CD4-positive, alpha-beta T cell treated with Interleukin-4 for 1 hour (primary cell): Measurements from ENCODE around the gene COP1.
A peak's percentile ranks its signal among the peaks of the same experiment; 100 is the strongest.
"Not testable (repeated sequence)": the region's sequence is repeated elsewhere in the genome, so short reads cannot be mapped to it uniquely, and the experiment has no call there.

ENCODE experiments used
- DNase-seq, 2 donors: peaks; one replicate each; pipeline ENCODE4 v3.0.0-alpha.2; 2020 to 2022

The COP1 gene

DNA sequence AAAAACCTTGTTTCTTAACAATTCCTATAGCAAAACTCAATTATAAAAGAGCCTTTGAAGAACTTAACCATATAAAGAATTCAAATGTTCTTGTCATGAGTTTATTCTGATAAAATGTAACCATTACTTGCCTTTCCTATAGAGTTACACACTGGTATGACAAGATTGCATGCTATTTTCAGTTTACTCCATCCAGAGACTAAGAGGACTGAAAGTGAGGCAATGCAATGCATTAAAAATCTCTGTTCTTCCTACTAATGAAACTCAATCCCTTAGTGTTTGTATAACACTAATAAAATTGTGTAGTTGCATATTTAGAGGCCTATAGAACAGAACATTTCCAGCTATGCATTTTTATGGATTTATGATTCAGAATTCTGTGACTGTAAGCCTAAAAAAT lies 88.1 kb downstream of the COP1 start:
- DNase-seq: no peak

DNA sequence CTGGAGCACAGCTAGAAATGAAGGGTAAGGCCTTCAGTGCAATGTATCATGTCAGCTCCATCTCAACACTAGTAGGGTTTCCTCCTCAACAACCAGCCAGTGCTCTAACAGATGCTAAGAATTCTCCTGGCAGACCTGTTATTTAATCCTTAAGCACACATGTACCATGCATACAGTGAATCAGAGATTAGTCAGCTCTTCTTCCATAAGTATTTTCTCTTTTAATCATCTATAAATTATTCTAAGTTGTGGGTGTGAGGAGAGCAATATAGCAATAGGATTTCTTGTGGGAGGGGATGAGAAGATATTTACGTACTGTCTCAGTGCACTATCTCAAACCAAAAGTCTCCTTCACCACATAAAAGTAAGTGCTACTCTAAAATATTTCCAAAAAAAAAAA lies 95.3 kb downstream of the COP1 start:
- DNase-seq: no peak

DNA sequence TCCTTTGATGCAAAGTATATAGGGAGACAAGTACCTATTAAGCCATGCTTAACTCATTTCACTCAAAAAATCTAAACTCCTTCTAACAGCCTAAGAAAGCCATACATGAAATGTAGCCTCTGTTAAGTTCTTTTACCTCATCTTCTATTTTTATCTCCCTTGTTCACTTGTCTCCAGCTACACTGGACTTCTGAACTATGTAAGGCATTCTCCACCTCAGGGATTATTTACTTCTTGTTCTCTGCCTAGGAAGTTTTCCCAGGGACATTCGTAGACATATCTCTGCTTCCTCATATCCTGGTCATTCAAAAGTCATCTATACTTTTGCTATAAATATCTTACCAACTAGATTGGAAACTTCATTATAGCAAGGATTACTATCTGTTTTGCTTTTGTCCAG lies 96.9 kb downstream of the COP1 start:
- no peak for DNase-seq

DNA sequence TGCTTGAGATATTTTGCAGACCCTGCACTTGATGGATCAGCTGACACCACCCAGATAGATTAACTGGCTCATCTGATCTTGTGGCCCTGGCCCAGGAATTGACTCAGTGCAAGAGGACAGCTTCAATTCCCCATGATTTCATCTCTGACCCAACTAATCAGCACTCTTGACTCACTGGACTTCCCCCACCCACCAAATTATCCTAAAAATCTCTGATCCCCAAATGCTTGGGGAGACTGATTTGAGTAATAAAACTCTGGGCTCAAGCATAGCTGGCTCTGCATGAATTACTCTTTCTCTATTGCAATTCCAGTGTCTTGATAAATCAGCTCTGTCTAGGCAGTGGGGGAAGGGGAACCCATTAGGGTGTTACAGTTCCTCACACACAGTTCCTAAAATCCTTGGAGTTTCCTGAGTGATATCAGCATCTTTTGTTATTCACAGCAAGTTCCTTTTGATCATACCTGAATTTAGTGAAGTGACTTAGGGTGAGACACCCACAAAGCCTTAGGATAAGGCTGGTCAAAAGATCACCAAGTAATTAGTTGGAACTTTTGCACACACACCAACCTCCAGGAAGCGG lies 104.2 kb downstream of the COP1 start:
- DNase-seq: no peak

DNA sequence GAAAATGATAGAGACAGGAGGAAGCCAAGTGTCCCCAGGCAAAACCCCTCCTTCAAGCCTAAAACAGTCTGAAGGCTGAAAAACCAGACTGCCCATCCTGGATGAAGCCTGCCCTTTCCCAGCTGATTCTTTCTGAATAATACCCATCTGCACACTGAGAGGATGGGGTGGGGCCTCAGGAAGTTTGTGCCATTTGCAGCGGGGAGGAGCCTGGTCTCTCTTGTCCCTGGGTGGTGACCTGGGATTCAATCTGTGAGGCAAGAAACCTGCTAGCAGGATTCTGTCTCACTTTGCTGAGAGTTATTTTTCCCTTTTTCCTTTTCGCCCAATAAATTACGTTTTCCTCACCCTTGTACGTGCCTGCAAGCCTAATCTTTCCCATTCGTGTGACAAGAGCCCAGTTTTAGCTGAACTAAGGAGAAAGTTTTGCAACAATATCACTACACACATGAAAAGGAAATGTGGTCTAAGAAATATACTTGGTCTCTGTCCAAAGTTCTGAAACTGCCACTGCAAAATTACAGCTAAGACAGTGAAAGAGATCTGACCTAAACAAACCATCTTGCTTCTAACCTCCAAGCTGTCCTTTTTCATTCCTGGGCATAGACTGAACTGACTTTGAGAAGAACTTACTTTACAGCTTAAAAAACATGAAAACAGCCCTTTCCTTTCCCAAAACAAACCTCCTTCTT lies 105.0 kb downstream of the COP1 start:
- no peak for DNase-seq

DNA sequence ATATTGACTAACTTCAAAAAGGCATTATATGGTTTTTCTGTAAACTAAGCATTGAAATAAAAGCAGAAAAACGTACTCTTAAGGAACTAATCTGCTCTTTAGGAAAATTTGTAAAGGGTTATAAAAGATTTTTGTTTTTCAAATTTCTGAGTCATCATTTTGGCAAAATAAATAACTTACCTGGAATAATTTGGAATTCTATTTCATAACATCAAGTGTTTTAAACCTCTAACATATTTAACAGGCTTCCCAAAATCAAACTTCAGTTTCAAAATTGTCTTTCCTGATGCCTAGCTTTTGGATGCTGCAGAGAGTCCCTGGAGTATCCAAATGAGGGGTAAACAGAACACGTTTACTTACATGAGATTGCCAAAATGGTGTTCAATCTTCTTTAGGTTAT lies 108.5 kb downstream of the COP1 start:
- DNase-seq: no peak

DNA sequence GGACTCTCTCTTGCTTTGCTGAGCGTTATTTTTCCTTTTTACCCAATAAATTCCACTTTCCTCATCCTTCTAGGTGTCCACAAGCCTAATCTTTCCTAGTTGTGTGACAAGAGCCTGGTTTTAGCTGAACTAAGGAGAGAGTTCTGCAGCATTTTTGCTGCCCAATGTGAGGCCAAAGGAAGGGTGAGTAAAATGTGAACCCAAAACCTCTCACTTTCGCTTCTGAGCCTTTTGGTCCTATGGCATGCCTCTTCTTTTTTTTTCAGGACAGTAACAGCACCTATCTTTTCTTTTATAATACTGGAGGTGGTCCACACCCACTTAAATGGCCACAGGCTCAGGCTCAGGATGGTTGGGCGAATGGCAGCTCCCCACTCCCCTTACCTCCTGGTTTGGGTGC lies 111.1 kb downstream of the COP1 start:
- DNase-seq: no peak

DNA sequence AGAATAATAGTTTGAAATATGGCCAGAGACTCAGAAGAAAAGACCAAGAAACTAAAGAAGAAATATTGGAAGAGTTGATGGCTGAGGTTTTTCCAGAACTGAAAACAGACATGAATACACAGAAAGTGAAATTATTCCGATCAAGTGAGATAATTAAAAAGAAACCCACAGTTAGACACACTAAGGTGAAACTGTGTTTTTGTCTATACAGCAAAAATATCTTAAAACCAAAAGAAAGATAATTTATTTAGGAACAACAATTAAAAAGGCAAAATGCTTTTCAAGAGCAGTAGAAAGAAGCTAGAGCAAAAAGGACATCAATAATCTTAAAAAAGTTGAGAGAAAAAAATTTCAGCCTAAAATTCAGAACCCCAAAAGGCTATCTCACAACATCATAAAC lies 116.3 kb downstream of the COP1 start:
- no peak for DNase-seq

DNA sequence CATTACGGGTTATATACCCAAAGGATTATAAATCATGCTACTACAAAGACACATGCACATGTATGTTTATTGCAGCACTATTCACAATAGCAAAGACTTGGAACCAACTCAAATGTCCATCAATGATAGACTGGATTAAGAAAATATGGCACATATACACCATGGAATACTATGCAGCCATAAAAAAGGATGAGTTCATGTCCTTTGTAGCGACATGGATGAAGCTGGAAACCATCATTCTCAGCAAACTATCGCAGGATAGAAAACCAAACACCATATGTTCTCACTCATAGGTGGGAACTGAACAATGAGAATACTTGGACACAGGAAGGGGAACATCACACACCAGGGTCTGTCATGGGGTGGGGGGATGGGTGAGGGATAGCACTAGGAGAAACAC lies 119.3 kb downstream of the COP1 start:
- DNase-seq: not testable (repeated sequence)

DNA sequence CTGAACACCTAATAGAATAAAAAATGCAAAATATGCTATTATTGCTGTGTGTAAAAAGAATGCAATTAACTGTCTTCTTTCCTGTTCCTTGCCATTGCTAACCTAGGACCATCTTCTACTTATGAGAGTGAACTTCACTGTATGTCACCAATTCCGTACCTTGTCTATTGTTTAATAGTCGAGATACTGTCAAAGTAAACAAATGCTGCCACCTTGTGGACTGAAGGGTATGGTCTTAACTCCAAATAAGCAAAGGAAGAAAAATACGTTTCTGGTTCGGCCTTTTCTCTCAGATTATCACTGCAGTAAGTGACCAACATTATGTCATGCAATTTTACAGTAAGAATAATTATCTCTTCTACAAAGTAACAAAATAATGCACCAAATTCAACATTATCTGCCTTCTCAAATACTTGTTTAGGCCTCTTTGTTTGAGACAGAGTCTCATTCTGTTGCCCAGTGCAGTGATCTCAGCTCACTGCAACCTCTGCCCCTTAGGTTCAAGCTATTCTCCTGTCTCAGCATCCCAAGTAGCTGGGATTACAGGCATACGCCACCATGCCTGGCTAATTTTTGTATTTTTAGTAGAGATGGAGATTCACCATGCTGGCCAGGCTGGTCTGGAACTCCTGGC lies 133.4 kb downstream of the COP1 start:
- DNase-seq: peak in 1 of 2 donors; percentile 54

DNA sequence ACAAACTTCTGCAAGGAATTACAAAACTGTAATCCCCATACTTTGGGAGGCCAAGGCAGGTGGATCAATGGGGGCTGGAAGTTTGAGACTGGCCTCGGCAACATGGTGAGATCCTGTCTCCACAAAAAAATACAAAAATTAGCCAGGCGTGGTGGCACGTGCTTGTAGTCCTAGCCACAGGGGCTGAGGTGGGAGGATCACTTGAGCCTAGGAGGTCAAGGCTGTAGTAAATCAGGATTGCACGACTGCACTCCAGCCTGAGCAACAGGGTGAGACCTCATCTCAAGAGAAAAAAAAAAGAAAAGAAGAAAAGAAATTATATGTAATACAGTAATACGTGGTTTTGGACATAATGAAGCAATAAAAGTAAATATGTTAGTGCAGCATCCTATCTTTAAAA lies 138.2 kb downstream of the COP1 start:
- no peak for DNase-seq

DNA sequence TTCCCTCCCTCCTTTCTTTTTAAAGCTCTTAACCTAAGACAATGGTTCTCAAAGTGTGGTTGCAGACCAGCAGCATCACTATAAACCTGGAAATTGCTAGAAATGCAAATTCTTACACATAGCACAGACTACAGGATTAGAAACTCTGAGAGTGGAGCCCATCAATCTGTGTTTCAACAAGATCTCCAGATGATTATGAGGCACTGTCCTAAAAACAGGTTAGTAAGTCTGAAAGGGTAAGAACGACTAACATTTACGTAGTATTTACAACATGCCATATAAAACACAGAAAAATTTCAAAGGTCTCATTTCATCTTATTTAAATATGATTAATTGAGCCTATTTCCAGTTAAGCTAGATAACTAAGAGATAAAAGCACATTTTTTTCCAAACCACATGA lies 138.8 kb downstream of the COP1 start:
- DNase-seq: no peak

DNA sequence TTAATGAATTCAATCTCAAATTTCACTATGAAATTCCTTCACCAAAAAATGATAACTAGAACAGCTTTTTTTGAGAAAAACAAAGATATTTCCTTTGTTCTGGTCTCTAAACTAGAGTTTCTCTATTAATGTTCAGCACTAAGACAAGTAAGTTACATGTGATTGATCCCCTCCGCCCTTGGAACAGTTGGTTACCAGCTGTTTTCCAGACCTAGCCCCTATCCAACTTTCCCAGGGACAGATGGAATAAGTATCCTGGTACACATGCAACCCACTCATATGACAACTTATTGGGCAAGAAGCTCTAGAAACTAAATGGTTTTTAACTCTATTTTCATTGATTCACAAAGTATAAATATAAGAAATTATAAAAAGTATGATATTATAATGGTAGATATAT lies 140.4 kb downstream of the COP1 start:
- DNase-seq: no peak

DNA sequence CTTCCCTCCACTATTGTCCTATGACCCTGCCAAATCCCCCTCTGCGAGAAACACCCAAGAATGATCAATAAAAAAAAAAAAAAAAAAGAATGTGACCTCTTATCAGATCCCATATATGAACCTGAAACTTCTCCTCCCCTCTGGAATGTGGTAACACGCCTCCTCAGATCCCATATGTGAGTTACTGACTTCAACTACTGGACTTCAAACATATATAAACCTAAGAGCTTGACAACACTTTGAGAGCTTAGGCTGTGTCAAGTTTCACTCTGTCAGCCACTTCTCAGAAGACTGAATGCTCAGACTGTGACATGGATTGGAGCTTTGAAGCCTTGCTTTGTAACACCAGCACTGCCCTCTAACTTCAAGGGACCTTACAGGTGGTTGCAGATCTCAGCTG lies 148.4 kb downstream of the COP1 start:
- DNase-seq: no peak

DNA sequence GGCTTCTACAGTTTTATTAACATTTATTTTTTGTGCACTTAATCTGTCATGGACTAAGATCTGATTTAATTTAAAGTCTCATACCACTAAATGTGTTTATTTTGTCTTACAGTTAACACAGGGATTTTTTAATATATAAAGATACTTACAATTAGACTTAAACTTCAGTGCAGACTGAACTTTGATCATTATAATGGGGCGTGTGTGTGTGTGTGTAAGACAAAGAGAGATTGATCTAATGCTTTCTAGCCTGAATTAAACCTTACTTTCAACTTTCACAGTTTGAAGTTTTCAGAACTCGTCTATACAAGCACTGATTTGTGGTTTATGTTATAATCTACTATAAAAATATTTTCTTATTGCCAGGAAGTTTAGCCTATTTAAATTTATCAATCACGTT lies 150.8 kb downstream of the COP1 start:
- DNase-seq: no peak

DNA sequence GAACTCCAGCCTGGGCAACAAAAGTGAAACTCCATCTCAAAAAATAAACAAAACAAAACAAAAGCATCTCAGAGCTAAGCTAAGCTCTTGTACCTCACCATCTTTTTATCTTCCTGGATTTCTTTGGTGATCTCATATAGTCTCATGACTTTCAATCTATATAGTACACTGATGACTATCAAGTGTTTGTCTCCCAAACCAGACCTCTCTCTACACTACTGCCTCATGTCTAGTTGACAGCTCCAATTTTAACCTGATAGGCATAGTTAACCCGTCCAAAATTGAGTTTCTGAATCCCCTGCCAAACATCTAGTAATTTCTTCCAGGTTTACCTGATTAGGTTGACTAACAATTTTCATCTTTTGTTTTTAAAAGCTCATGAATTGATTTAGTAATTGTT lies 151.7 kb downstream of the COP1 start:
- DNase-seq: no peak

DNA sequence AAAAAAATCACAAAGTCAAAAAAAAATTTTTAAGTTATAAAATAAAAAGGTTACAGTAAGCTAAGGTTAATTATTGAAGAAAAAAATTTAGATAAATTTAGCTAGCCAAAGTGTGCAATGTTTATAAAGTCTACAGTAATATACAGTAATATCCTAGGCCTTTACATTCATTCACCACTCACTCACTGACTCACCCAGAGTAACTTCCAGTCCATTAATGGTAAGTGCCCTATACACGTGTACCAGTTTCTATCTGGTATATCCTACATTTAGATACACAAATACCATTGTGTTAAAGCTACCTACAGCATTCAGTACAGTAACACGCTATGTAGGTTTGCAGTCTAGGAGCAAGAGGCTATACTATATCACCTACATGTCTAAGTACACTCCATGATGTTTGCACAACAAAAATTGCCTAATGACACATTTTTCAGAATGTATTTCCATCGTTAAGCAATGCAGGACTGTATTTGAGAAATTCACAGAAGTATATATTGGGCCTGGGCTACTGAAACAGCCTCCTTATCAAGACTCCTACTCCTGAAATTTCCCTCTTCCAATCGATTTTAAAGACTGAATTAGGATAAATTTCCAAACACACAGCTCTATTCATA lies 155.1 kb downstream of the COP1 start:
- no peak for DNase-seq

DNA sequence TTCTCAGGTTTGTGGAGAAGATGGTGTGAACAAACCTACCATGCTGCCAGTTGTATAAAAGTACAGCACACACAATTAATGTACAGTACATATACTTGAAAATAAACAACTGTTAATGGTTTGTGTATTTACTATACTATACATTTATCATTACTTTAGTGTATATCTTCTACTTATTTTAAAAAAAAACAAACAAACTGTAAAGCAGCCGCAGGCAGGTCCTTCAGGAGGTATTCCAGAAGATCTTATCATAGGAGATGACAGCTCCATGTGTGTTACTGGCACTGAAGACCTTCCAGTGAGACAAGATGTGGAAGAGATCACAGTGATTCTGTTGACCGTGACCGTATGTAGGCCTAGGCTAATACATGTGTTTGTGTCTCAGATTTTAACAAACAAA lies 155.7 kb downstream of the COP1 start:
- no peak for DNase-seq

DNA sequence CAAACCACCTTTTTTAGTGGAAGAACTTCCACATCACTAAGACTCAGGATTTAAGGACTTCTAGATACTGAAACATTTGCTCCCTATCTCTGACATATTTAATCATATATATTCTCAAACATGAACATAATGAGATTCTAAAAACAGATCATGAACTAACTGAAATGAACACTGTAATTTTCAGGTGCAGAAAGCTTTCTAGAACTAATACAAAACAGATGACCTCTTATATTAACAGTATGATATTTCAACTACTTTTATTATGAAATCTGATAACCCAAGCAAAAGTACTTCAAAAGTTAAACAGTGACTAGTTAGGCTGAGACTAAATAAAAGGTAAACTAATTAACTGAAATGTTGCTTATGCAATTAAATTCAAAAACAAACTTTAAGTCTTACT lies 157.5 kb downstream of the COP1 start:
- DNase-seq: no peak

DNA sequence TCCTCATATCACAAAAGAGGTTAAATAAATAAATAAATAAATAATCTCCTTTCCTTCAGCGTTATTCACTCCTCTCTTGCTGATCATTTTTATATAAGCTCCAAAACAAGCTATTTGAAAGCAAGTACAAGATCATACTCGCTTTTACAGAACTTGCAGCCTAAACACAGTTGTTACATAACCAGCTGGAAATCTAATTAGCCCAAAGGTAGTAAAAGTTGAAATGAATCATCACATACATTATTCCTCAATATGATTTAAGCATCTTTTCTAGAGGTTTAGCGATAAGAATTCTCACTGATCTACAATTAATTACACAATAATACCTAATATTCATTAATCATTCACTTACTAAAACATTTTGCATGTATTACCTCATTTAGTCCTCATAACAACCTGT lies 160.2 kb downstream of the COP1 start:
- DNase-seq: no peak

DNA sequence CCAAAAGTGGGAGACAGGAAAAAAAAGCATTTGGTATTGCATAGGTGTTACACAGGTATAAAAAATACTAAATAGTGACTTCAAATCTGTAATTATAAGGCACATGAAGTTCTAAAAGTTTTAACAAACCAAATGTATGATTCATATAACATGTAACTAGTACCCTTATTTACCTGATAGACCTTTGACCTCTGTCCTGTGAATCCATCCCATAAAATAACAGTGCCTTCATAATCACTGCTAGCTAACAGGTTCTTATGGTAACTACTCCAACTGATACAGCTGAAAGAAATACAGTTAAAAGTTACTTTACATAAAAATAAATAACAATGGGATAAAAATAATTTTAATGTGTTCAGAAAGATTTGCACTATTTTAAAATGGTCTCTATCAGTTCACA lies 163.5 kb downstream of the COP1 start:
- no peak for DNase-seq

DNA sequence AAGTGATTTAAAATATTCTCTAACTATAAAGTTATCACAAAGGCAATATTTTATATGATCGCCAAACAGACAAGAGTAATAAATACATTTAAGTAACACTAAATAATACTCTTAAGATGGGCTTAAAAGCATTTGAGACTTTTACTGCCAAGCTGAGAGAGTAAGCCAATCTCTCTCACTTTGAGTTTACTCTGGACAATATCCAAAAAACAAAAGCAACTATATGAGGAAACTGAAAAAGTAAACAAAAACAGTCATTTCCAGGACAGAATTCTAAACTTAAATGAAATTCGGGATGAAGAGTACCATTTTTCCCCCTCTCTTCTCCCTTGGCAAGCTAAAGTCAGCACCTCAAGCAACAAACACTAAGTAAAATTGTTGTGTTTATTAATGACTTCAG lies 173.2 kb downstream of the COP1 start:
- DNase-seq: no peak

DNA sequence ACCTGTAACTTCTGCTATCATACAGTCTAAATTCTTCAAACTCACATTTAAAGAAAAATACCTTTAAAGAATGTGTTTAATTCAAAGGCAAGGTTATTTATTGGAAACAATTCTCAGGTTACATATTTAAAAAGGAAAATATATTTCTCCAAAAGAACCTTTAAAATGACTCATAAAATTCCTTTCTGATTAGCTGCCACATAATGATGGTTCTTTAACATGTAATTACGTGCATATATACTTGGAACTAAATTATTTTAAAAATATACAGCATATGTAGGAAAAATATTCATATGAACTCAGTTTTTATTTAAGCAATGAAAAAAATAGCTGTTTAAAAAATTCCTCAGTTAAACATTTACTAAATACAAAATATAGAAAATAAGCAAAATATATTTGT lies 173.6 kb downstream of the COP1 start:
- no peak for DNase-seq

DNA sequence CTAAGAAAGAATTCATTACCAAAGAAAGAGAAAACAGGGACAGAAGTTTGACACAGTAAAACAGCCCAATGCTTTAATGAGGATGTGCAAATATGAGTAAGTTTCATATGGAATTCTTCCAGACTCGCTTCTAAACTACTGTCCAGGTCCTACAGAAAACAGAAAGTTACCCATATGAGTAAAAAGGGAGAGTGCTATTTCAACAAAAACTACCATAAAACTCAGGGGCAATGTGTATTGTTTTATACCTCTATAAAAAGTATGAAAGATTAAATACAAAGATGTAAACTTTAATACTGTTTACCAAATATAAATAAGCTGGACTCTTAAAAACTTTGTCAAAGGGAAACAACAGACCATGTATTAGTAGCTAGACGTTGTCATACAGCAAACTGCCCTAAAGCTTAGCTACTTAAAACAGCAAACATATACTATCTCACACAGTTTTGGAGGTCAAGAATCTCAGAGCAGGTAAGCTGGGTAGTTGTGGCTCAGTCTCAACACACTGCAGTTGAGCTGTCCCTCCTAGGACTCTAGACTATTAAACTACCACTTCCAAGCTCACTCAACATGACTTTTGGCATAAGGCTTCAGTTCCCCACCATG lies 174.9 kb downstream of the COP1 start:
- no peak for DNase-seq
